K562 (cell line): Measurements from ENCODE around the gene YKT6. TPM values are rescaled to one million over a fixed set of nuclear protein-coding genes. Genes with fewer than 3 reads are reported as not detected.

Experiments
- CBFA2T3 ChIP-seq: fragments of 450-650 bp; IDR thresholded peaks from 2 replicates; pipeline ENCODE4 v1.6.1; 2017
- FOSL1 ChIP-seq: fragments of 200-800 bp; sonication (Bioruptor generic); conservative IDR thresholded peaks from 2 replicates; pipeline ENCODE4 v1.6.1; 2016; ENCODE audit warnings: missing genetic modification characterization, missing compliant biosample characterization
- GABPA ChIP-seq: fragments of 200-800 bp; sonication (Bioruptor generic); conservative IDR thresholded peaks from 2 replicates; pipeline ENCODE4 v1.6.1; 2016; ENCODE audit warnings: low read depth, missing genetic modification characterization, missing compliant biosample characterization
- MYC ChIP-seq, 2 experiments: fragments of 250-450 bp in 1 of 2; sonication (Bioruptor Pico) in 1 of 2; IDR thresholded peaks; 2 replicates each; pipeline versions ENCODE4 v1.5.1 to v1.6.1; 2012 to 2021; ENCODE audit warnings: low read depth in 2 of 2, borderline replicate concordance in 1 of 2, improper control_type of control experiment in 1 of 2, low read length in 1 of 2, mild to moderate bottlenecking in 1 of 2, moderate library complexity in 1 of 2
- PHTF2 ChIP-seq: fragments of 250-450 bp; sonication (Bioruptor Pico); IDR thresholded peaks from 2 replicates; pipeline ENCODE4 v1.5.0; 2021; ENCODE audit warnings: mild to moderate bottlenecking
- POLR2A ChIP-seq: fragments of 450-650 bp; conservative IDR thresholded peaks from 2 replicates; pipeline ENCODE4 v1.6.1; 2016
- RCOR1 ChIP-seq, 2 experiments: IDR thresholded peaks; 2 replicates each; pipeline ENCODE4 v1.6.1; 2012; ENCODE audit warnings: low read depth in 2 of 2, low read length in 2 of 2, borderline replicate concordance in 1 of 2, improper control_type of control experiment in 1 of 2
- SIN3A ChIP-seq, 2 experiments: fragments of 150-350 bp in 1 of 2; IDR thresholded peaks; 2 replicates each; pipeline ENCODE4 v1.6.1; 2011 to 2016; ENCODE audit warnings: borderline replicate concordance in 2 of 2, low read depth in 2 of 2, low read length in 2 of 2, mild to moderate bottlenecking in 2 of 2, moderate library complexity in 2 of 2; ENCODE audit not compliant: control insufficient read depth in 1 of 2
- SIRT6 ChIP-seq: IDR thresholded peaks from one replicate; pipeline ENCODE4 v1.6.1; 2012; ENCODE audit warnings: low read depth, mild to moderate bottlenecking, control low read depth, inconsistent platforms, low read length, moderate library complexity
- SRSF7 ChIP-seq: fragments of 200-400 bp; formaldehyde crosslinking; optimal IDR thresholded peaks from 2 replicates; pipeline ENCODE3; 2017; ENCODE audit warnings: mild to moderate bottlenecking, low read depth, low read length
- TAF1 ChIP-seq: IDR thresholded peaks from 2 replicates; pipeline ENCODE4 v1.6.1; 2011; ENCODE audit warnings: mild to moderate bottlenecking, low read length, moderate library complexity; ENCODE audit not compliant: insufficient read depth, control insufficient read depth, severe bottlenecking; ENCODE audit errors: extremely low read depth
- TSHZ1 ChIP-seq: fragments of 250-450 bp; sonication (Bioruptor Pico); IDR thresholded peaks from 2 replicates; pipeline ENCODE4 v1.4.0; 2020; ENCODE audit warnings: mild to moderate bottlenecking, moderate library complexity
- ZBTB7A ChIP-seq: IDR thresholded peaks from 2 replicates; pipeline ENCODE4 v1.6.1; 2011; ENCODE audit warnings: low read depth, mild to moderate bottlenecking, low read length, moderate library complexity, borderline replicate concordance; ENCODE audit not compliant: control insufficient read depth
- ZFP91 ChIP-seq: sonication (generic); formaldehyde crosslinking; IDR thresholded peaks from 2 replicates; pipeline ENCODE4 v1.8.0; 2022; ENCODE audit warnings: mild to moderate bottlenecking, missing genetic modification reagents
- ZNF197 ChIP-seq: fragments of 200-800 bp; sonication (Bioruptor generic); IDR thresholded peaks from 2 replicates; pipeline ENCODE4 v1.6.1; 2016; ENCODE audit warnings: low read depth, missing genetic modification characterization, missing compliant biosample characterization
- ZNF696 ChIP-seq: fragments of 250-450 bp; sonication (Bioruptor Pico); conservative IDR thresholded peaks from 2 replicates; pipeline ENCODE4 v1.4.0; 2020; ENCODE audit warnings: mild to moderate bottlenecking, moderate library complexity
- ZSCAN29 ChIP-seq: fragments of 450-650 bp; IDR thresholded peaks from 2 replicates; pipeline ENCODE4 v1.6.1; 2017
- polyA plus RNA-seq, 8 experiments: library from polyadenylated mRNA; depleted of rRNA in 4 of 8; stranded (reverse) in 5 of 8; unstranded in 3 of 8; fragments of >200 nt; fragmentation: Nextera tagmentation in 2 of 8; fragmentation: Illumina TruSeq in 1 of 8; extraction: Ambion mirVana in 2 of 8; extraction: Trizol in 1 of 8; gene quantifications; 2 replicates each; pipeline versions ENCODE4 v1.2.1 to v1.2.3, GENCODE V29; 2011 to 2014; ENCODE audit warnings: inconsistent platforms in 1 of 8, missing spikeins in 1 of 8
- total RNA-seq, 7 experiments: library from RNA; depleted of rRNA in 6 of 7; stranded (reverse); fragments of >200 nt in 6 of 7; fragmentation: Illumina TruSeq in 2 of 7; extraction: Trizol in 2 of 7; gene quantifications; 2 replicates each; pipeline versions ENCODE4 v1.2.1 to v1.2.3, GENCODE V29; 2011 to 2021; ENCODE audit warnings: low replicate concordance in 1 of 7
- TF ChIP-seq, protein P1 (sequence below): fragments of 250-450 bp; sonication (Bioruptor Pico); IDR thresholded peaks from 2 replicates; pipeline ENCODE4 v1.8.0; 2022; ENCODE audit warnings: inconsistent platforms, mild to moderate bottlenecking, moderate library complexity, borderline replicate concordance

The YKT6 gene
- total and polyA plus RNA-seq, 9 of the 15 experiments (the other 6 are each of a cell fraction or from before 2014, with no cell fraction given), result 1.6 to 90.6 (median 75.1) TPM

DNA sequence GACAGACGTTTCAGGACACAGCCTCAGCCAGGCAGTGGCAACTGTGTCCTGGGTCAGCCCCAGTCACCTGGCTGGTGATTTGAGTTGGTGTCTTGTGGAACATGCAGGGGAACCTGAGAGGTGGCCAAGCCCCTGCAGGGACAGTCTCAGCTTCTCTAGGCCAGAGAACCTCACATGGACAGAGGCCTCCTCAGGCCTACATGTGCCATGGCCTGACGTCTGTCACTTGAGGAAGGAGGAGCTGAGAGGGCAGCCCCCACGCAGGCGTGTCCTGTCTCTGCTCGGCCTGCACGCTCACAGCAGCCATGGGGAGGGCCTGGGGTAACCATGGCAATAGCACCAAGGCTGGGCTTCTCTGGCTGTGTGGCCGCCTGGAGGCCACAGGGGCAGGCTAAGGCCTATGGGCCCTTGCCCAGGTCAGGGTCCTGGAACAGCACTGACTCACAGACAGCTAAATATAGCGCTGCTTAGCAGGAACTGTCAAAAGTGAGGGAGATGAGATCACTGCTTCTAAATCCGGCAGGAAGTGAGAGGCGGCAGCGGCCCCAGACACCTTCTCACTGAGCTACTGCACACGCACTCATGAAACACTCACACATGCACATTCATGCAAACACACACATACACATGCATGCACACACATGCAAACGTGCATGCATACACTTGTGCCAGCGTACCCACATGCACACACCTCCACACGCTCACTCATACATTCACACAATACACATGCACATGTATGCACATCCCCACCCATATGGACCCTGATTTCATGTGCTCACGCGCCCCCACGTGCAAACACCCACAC, 57.0 kb downstream of the YKT6 start (continued):
- TF ChIP-seq ZFP91 (CRISPR knock-in tag) (no peak; the same call in 1 of the 2 replicates), POLR2A (no peak), FOSL1 (peak; percentile 75), SRSF7 (no peak), TSHZ1 (CRISPR knock-in tag) (no peak), ZSCAN29 (no peak), SIRT6 (no peak), ZNF197 (no peak), MYC (IDR thresholded peaks at IDR 0.05; ENCODE audit: low read depth, low read length) (no peak; the same call in 1 of the 2 replicates), MYC (CRISPR knock-in tag; IDR thresholded peaks at IDR 0.05; ENCODE audit: borderline replicate concordance, low read depth) (no peak), ZNF696 (CRISPR knock-in tag) (no peak), PHTF2 (no peak), SIN3A (IDR thresholded peaks at IDR 0.05; ENCODE audit: borderline replicate concordance in 2 of 2, control insufficient read depth in 1 of 2, low read depth in 2 of 2, low read length in 2 of 2) (peak in 1 of 2 experiments; percentile 84; a peak in 1 of 4 replicates), ZBTB7A (peak; percentile 87; the same call in 1 of the 2 replicates), CBFA2T3 (no peak), TAF1 (no peak), RCOR1 (IDR thresholded peaks at IDR 0.05; ENCODE audit: borderline replicate concordance in 1 of 2, low read depth in 2 of 2, low read length in 2 of 2) (0 out of 4 replicates have a peak, but pooled peaks of 1 of the 2 experiments have one; percentile 16), GABPA (tag) (peak; percentile 39; the same call in 1 of the 2 replicates)
- TF ChIP-seq, protein P1, sequence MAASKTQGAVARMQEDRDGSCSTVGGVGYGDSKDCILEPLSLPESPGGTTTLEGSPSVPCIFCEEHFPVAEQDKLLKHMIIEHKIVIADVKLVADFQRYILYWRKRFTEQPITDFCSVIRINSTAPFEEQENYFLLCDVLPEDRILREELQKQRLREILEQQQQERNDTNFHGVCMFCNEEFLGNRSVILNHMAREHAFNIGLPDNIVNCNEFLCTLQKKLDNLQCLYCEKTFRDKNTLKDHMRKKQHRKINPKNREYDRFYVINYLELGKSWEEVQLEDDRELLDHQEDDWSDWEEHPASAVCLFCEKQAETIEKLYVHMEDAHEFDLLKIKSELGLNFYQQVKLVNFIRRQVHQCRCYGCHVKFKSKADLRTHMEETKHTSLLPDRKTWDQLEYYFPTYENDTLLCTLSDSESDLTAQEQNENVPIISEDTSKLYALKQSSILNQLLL (CRISPR knock-in tag), result no peak
